HEK293T (cell line): ENCODE data around the gene NQO1.

Experiments used
- ARNT ChIP-seq: fragments of 450-650 bp; IDR thresholded peaks from 2 replicates; pipeline ENCODE4 v1.6.1; 2017; ENCODE audit warnings: mild to moderate bottlenecking
- BHLHE40 ChIP-seq: fragments of 450-650 bp; IDR thresholded peaks from 2 replicates; pipeline ENCODE4 v1.6.1; 2016; ENCODE audit warnings: mild to moderate bottlenecking, moderate library complexity, borderline replicate concordance
- CTBP1 ChIP-seq: fragments of 450-650 bp; IDR thresholded peaks from 2 replicates; pipeline ENCODE4 v1.6.1; 2016; ENCODE audit warnings: borderline replicate concordance
- ELF4 ChIP-seq: fragments of 450-650 bp; IDR thresholded peaks from 2 replicates; pipeline ENCODE4 v1.6.1; 2017; ENCODE audit warnings: antibody characterized with exemption
- FOXM1 ChIP-seq: fragments of 450-650 bp; IDR thresholded peaks from 2 replicates; pipeline ENCODE4 v1.6.1; 2017; ENCODE audit warnings: mild to moderate bottlenecking, borderline replicate concordance
- HDGF ChIP-seq: fragments of 450-650 bp; IDR thresholded peaks from 2 replicates; pipeline ENCODE4 v1.6.1; 2017; ENCODE audit warnings: antibody characterized with exemption, borderline replicate concordance
- SP1 ChIP-seq: fragments of 450-650 bp; IDR thresholded peaks from 2 replicates; pipeline ENCODE4 v1.6.1; 2017
- TARDBP ChIP-seq: fragments of 450-650 bp; IDR thresholded peaks from 2 replicates; pipeline ENCODE4 v1.6.1; 2016
- TF ChIP-seq, protein P1 (sequence below): fragments of 450-650 bp; IDR thresholded peaks from 2 replicates; pipeline ENCODE4 v1.6.1; 2016

DNA sequence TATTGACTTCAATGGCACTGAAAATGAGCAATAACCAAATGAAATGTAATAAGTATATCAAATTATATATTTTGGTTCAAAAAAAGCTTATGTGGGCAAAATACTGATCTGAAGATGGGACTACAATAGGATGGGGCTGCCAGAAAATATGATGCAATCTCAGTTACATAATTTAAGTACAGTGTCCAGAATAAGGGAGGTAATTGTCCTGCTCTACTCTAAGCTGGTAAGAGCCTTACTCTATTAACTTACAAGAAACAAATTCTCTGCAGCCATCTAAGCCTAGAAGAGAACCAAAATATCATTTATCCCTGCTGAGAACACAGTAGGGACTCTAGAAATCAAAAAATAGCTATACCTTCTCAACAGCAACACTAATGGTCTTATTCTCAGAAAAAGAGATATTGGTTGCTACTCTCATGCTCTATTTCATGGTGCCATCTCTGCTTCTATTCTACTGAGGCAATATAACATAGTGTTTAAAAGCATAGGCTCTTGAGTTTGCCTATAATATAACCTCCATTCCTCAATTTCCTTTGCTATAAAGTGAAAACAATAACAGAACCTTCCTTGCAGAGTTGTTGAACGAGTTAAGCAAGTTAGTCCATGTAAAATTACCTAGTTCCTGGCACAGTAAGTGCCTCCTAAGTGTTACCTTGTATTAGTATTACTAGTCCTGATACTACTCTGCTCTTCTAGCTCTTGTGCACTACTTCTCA is 19.9 kb downstream of the NQO1 start:
- TF ChIP-seq TARDBP (no peak), ELF4 (no peak), ARNT (no peak), HDGF (no peak), SP1 (no peak), BHLHE40 (no peak), CTBP1 (no peak), FOXM1 (no peak)
- TF ChIP-seq, protein P1, sequence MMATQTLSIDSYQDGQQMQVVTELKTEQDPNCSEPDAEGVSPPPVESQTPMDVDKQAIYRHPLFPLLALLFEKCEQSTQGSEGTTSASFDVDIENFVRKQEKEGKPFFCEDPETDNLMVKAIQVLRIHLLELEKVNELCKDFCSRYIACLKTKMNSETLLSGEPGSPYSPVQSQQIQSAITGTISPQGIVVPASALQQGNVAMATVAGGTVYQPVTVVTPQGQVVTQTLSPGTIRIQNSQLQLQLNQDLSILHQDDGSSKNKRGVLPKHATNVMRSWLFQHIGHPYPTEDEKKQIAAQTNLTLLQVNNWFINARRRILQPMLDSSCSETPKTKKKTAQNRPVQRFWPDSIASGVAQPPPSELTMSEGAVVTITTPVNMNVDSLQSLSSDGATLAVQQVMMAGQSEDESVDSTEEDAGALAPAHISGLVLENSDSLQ: no peak
